GM20000 (cell line): Measurements from ENCODE around the gene MPRIP.
"Not testable (repeated sequence)": the region's sequence is repeated elsewhere in the genome, so short reads cannot be mapped to it uniquely, and the experiment has no call there.

ENCODE experiments used
- DNase-seq: peaks from one replicate; pipeline ENCODE4 v3.0.0; 2012; ENCODE audit warnings: low spot score
- TF ChIP-seq, protein P1 (sequence below): IDR thresholded peaks from 2 replicates; pipeline ENCODE4 v1.5.1; 2012; ENCODE audit warnings: mild to moderate bottlenecking, control low read depth; ENCODE audit errors: extremely low read depth, missing control alignments

Gene MPRIP

DNA sequence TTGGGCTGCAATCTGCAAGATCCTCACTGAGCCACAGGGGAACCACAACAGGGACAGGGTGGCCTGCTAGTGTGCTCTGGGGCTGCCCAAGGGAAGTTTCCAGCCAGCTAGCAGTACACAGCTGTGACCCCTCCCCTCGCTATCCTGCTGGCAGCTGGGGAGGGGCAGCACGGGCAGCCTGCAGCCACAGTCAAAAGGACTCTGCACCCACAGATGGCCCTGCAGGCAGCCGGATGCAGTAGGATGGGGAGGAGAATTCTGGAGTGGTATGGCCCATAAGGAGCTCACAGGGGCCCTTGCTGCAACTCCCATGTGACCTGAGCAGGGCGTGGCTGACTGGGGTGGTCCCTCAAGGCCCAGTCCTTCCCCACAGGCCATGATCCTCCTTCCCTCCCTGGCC is 89.6 kb downstream of the MPRIP start:
- no peak for DNase-seq
- TF ChIP-seq, protein P1, sequence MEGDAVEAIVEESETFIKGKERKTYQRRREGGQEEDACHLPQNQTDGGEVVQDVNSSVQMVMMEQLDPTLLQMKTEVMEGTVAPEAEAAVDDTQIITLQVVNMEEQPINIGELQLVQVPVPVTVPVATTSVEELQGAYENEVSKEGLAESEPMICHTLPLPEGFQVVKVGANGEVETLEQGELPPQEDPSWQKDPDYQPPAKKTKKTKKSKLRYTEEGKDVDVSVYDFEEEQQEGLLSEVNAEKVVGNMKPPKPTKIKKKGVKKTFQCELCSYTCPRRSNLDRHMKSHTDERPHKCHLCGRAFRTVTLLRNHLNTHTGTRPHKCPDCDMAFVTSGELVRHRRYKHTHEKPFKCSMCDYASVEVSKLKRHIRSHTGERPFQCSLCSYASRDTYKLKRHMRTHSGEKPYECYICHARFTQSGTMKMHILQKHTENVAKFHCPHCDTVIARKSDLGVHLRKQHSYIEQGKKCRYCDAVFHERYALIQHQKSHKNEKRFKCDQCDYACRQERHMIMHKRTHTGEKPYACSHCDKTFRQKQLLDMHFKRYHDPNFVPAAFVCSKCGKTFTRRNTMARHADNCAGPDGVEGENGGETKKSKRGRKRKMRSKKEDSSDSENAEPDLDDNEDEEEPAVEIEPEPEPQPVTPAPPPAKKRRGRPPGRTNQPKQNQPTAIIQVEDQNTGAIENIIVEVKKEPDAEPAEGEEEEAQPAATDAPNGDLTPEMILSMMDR = no peak

DNA sequence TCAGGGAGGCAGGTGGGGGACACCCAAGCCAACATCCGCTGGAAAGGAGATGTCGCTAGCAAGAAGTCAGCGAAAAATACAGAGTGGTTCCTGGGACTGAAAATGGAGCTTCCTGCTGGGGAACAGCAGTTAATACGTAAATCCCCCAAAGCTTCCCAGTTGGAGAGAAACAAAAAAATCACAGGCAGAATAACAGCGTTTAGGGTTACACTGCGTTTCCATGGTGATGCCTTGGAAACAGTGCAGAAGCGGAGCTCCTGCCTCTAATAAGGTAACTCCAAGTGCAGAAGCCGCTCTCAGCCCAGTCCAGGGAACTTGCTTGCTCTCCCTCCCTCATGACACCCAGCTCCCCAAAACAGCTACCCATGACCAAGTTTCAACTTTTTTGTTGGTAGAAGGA is 90.5 kb downstream of the MPRIP start:
- TF ChIP-seq, protein P1 = no peak
- DNase-seq = no peak

DNA sequence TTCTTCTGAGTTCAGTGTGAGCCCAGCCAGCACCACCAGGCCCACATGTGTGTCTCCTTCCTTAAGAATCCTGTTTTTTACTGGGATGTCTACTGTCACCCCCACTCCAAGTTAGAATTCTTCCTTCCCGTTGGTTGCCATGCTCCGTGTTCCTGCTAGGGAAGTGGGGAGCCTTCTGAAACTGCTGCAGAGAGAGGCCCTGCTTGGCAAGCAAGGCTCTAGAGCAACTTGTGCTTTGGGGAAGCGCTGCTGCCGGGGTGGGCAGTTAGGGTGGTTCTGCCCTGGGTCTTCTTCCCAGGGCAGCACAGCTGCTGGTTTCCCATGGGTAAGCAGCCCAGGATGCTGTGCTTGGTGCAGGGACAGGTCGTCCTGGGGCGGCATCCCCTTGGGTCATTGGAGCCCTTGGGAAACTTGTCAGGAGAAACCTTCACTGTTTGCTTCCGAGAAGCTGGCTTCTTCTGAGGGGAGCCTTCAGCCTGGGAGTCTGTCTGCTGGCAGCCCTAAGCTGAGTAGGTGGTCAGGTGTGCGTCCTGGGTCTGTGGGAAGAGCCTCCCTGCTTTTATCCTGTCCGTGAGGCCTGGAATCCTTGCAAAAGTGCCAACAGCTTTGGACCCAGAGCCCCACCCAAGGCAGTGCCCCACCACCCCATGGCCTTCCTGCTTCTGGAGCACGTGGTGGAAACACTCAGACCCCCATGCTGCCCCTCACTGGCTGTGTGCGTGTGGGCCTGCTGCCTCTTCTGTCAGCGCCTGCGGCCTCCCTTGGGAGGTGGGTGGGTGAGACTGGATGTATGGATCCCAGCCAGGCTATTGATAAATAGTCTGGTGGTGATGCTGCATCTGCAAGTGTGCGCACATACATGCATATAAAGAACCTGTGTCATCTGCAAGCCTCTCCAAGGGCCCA is 92.0 kb downstream of the MPRIP start:
- TF ChIP-seq, protein P1 = no peak
- DNase-seq = no peak

DNA sequence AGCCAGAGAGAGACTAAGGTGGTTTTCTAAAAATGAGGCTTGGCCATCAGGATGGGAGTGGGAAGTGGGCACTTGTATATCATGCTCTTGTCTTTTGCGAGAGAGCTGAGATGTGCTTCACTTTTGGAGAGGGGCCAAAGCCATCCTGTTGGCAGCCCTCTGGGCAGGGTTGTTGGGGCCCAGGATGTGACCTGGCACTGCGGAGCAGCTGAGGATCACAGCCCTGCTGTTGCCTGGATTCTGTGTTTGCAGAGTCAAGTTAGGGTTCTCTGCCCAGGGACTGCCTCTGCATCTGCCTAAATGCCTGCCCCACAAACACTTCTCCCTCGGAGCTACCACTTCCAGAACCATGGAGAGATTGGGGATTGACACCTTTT is 92.7 kb downstream of the MPRIP start:
- DNase-seq = no peak
- TF ChIP-seq, protein P1 = no peak

DNA sequence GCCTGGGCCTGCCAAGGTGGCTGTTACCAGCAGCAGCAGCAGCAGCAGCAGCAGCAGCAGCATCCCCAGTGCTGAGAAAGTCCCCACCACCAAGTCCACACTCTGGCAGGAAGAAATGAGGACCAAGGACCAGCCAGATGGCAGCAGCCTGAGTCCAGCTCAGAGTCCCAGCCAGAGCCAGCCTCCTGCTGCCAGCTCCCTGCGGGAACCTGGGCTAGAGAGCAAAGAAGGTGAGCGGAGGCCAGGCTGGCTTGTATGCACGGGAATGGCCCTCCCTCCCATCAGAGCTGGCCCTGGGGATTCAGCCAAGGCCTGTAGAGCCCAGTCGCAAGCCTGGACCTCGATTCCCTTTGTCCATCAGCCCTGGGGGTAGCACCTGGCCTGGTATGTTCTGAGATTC is 94.0 kb downstream of the MPRIP start:
- DNase-seq = not testable (repeated sequence)

DNA sequence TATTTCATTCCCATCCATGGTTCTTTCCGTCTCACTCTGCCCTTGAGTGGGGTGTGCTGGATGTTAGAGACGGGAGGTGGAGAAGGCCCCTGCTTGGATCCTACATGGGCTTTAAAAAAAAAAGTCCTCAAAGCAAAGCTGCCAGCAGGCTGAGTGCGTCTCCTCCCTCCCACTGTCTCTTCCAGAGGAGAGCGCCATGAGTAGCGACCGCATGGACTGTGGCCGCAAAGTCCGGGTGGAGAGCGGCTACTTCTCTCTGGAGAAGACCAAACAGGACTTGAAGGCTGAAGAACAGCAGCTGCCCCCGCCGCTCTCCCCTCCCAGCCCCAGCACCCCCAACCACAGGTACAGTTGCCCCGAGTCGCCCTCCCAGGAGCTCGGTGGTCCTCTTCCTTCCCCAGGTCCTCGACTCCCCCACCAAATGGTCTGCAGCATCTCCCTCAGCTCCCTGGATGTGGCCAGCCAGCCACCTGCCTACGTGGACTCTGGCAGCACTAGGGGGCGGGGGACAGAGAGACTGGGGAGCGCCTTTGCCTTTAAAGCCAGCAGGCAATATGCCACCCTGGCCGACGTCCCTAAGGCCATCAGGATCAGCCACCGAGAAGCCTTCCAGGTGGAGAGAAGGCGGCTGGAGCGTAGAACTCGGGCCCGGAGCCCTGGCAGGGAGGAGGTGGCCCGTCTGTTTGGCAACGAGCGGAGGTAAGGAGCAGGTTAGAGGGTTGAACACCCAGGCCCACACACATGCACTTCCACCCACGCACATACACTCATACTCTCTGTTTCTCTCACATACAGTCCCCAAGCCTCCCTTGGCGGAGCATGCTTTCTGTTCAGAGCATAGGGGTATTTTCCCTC is 95.7 kb downstream of the MPRIP start:
- peak; percentile 59 for DNase-seq
- TF ChIP-seq, protein P1 = no peak

DNA sequence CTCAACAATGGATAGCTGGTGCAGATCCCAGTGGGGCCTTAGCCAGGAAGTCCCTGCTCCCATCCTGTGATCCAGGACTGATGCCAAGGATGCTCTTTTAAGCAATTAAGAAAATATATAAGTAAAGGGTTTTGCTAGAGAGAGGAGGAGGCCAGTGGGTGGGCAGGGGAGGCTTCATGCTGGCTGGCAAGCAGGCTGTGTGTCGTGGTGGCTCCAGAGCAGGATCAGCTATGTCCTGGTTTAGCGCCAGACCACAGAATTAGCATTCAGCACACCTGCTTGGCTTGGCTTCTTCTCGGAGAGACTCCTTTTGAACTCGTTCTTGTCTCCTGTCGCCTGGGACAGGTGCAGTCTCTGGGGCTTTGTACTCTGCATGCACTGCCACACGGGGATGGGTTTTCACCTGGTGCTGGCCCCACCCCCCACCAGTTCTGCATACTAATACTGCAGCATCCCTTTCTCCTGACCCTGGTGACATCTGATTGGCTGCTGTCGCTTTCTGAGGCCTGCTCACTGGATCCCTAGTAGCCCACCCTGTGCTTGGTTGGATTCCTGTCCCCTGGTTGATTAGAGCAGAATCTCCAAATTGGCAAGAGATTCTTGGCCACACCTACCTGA is 97.8 kb downstream of the MPRIP start:
- TF ChIP-seq, protein P1 = no peak
- DNase-seq = no peak
